A673 (cell line): ENCODE measurements around the gene RAB3C.

Experiments
- CTCF ChIP-seq: fragments of 300-800, 200-600 bp; sonication (generic); conservative IDR thresholded peaks from 2 replicates; pipeline ENCODE4 v1.5.1; 2017; ENCODE audit warnings: low read depth, mild to moderate bottlenecking, antibody characterized with exemption, low read length, moderate library complexity, mixed read lengths
- EZH2 ChIP-seq: fragments of 200-600 bp; sonication (generic); IDR thresholded peaks from 2 replicates; pipeline ENCODE4 v1.6.1; 2017; ENCODE audit warnings: borderline replicate concordance, low read depth, mild to moderate bottlenecking, mixed read lengths, antibody characterized with exemption, low read length; ENCODE audit not compliant: poor library complexity, severe bottlenecking

- no peak for TF ChIP-seq CTCF
- no peak for TF ChIP-seq EZH2
Measured at GRCh38 chr5:58629271-58630159, 46.6 kb downstream of the RAB3C start.
